GM18873 (cell line): ENCODE measurements around the gene KCTD21.
"Not testable (repeated sequence)": the region's sequence is repeated elsewhere in the genome, so short reads cannot be mapped to it uniquely, and the experiment has no call there.

Experiments
- ATAC-seq: cut with Tn5 transposase; IDR thresholded peaks from one replicate; pipeline ENCODE4 v1.9.1; 2021; ENCODE audit warnings: mild to moderate bottlenecking, moderate library complexity, moderate number of reproducible peaks; ENCODE audit not compliant: unreplicated experiment, low FRiP score

KCTD21 gene

DNA sequence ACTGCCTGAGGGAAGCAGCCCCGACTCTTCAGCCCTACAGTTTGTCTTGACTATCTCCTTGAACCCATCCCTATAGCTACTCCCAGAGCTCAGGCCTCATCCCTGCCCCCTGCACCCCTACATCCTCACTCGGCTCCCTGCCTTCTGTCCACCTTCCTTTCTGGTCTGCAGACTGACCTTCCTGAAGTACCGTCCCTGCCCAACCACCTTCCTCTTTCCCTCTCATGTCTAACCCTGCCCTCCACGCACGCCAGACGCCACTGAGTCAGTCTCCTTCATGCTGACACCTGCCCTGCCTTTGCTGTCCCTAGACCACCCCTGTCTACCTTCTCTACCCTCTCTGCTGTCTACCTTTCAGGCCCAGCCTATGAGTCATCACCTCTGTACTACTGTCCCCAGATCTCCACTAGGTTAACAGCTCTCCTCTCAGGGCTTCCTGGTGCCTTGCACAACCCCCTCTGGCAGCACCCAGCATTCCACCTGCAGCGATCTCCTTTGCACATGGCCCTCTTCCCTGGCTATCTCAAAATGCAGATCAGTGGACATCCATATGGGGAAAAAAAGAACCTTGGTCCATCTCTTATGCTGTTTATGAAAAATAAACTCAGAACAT, 8.9 kb downstream of the KCTD21 start:
- no peak for ATAC-seq

DNA sequence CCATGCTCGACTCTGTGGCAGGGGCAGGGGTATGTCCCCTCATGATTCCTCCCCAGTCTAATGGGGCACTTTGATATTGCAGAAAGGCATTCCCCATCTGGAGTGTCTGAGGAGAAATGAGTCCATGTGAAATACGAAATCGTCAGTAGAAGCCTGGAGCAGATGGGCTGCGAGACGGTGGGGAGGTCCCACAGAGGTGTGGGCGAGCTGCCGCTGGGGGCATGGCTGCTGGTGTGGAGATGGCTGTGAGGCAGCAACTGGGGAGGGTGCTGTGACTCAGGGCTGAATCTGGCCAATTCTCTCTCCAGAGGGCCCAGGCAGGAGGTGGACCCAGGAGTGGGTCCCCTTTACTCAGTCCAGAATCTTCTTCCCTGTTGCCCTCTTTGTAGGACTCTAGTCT, 11.2 kb downstream of the KCTD21 start:
- no peak for ATAC-seq

DNA sequence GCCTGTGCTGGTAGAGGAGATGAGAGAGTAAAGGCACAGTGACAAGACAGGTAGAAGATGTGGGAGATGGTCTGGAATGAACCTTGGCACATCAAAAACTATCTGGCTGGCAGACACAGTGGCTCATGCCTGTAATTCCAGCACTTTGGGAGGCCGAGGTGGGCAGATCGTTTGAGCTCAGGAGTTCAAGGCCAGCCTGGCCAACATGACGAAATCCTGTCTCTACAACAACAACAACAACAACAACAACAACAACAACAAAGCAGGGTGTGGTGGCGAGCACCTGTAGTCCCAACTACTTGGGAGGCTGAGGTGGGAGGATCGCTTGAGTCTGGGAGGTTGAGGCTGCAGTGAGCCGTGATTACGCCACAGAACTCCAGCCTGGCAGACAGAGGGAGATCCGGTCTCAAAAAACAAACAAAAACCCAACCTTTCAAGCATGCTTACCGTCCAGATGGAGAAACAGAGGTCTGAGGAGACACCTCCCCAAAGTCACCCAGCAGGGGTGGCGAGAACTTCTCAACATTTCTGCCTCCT, 11.8 kb downstream of the KCTD21 start:
- no peak for ATAC-seq

DNA sequence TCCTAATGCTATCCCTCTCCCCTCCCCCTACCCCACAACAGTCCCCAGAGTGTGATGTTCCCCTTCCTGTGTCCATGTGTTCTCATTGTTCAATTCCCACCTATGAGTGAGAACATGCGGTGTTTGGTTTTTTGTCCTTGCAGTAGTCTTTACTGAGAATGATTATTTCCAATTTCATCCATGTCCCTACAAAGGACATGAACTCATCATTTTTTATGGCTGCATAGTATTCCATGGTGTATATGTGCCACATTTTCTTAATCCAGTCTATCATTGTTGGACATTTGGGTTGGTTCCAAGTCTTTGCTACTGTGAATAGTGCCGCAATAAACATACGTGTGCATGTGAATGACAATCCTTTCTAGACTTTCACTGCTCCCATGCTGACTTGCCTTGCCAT, 12.6 kb downstream of the KCTD21 start:
- not testable (repeated sequence) for ATAC-seq

DNA sequence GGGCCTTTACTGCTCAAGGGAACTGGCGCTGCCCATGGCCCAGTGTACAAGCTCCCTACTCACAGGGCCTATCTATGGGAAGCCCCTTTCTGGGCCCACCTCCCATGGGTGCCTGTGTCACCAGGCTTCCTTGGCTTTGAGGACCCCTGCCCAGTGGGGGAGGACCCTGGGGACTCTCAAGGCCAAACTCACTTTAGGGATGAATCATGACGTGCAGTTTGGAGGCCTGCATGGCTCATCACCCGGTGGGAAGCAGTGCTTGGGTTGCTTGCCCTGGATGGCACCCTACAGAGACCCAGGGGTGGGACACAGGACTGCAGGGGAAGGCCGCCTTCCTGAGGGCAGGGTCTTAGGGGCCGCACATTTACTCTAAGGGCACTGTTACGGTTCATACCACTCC, 16.5 kb downstream of the KCTD21 start:
- ATAC-seq, result no peak

DNA sequence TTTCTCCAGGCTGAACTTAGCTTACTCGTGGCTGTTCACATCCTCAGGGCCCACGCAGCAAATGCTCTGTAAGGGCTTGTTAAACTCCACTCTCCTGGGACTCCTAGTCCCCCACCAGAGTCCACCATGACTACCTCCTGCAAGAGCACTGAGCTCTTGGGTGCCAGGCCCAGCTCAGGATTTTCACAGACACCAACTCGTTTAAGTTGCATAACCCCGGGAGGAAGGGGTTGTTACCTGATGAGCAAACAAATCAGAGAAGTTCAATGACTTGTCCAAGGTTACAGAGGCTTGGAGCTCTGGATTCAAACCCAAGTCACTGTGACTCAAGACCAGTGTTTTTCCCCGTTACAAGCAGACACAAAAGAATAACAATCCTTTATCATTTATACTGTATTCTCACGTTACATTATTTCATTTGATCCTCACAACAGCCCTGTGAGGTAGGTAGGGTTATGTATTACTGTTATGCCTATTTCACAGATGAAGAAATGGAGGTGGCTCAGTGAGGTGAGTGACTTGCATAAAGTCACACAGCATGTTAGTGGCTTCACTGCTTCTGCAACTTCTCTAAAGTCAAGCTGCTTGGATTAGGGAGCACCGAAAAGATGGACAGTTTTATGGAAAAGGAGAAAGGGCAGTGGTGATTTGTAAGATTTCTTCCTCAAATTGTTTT, 17.4 kb downstream of the KCTD21 start:
- ATAC-seq, result no peak

DNA sequence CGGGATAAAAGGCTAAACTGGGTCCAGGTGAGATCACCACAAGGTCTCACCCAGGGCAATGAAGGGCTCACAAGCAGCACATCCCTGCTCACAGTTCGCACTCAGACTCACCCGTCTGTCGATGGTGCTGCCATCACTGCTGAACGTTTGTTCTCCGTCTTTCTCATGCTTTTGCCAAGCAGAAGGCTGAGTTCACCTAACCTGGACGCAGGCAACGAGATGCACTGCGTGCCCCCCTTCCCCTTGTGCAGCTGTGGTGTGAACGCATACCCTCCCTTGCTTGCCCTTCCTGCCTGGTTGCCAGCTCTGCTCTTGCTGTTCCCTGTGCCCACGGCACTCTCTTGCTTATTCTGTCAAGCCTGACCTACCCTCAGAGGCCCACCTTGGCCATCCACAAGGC, 18.0 kb downstream of the KCTD21 start:
- no peak for ATAC-seq

DNA sequence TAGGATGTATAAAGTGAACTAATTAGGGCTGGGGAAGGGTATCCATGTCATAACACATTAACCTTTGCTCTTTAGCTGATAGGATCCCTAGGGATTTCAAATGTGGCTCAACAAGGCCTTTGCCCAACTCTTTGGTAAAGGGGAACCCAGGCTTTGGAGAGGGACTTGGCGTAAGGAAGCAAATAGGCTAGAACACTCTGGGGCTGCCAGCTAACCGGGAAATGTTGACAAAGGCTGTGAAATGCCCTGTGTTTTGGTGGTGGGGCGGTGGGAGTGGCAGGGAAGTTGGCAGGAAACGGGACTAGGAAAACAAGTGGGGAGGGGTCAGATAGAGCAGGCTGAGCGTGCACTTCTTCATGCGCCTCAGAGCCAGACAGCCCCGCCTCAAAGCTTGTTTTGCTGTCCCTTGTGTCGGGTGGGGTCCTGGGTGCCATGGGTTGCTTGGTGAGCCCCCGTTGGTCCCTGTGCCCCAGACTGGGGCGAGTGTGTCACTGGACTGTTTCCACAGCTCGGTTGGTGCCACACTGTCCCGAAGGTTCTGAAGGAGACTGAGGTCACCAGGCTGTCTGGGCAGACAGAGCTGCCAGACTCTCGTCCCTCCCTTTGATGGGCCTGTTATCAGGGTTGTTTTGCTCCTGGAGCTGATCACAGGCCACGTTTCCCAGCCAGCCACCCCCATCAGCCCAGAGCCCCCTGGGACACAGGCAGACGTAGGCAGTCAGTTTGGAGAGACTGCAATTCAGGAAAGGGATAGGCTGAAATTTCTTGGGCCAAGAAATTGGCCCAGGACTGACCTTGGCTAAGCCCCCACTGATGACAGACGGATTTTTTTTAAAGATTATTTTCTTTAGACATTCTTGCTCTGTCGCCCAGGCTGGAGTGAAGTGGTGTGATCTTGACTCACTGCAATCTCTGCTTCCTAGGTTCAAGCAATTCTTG, 19.6 kb downstream of the KCTD21 start:
- no peak for ATAC-seq

DNA sequence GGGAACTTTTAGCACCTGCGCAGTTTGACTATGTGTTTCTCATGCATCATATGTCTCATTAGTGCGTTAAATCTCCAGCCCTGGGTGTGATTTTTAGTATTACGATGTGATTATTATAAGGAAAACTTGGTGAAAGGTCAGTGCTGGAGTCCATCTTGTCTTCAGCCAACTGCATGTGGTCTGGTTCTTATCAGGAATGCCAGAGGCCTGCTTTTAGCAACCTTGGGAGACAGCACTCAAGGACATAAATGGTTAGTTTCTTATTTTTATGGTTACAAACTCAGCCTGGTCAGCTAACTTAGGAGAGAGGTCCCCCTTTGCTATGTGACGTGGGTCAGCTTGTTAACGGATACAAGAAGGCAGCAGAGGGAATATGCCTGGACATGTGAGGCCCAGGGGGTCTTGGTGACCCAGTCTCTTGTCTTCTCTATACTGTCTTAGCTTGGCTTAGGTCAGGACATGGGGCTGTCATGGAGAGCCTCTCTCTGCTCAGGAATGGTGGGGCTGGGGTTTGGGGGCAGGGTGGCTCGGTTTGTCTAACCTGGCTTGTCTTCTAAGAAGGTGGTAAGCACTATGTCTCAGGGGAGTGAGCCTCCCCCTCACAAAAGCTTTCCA, 21.5 kb downstream of the KCTD21 start:
- ATAC-seq, result no peak

DNA sequence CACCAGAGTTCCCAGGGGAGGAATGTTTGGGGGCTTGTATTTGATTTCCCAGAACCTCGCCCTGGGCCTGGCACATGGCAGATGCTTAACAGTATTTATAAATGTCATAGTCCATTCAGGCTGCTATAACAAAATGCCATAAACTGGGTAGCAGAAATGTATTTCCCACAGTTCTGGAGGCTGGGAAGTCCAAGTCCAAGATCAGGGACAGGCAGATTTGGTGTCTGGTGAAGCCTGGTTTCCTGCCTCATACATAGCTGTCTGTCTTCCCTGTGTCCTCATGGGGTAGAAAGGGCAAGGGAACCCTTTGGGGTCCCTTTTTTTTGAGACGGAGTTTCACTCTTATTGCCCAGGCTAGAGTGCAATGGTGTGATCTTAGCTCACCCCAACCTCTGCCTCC, 24.0 kb downstream of the KCTD21 start:
- ATAC-seq, result no peak

DNA sequence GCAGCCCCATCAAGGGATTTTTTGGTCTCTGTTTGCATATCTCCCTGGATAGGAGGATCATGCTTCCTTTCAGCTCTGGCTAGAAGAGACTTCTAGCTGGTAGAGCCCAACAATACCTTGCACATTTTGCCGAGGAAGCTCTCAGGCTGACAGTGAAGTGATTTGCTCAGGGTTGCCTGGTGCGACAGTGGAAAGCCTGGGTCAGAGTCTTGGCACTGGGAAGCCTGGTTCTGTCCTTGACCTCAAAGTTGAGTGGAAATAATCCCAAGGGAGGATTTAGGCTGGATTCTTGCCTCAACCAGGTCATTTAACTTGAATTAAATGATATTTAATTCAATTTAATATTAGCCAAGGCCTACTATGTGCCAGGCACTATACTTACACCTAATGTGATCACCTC, 24.6 kb downstream of the KCTD21 start:
- ATAC-seq, result no peak

DNA sequence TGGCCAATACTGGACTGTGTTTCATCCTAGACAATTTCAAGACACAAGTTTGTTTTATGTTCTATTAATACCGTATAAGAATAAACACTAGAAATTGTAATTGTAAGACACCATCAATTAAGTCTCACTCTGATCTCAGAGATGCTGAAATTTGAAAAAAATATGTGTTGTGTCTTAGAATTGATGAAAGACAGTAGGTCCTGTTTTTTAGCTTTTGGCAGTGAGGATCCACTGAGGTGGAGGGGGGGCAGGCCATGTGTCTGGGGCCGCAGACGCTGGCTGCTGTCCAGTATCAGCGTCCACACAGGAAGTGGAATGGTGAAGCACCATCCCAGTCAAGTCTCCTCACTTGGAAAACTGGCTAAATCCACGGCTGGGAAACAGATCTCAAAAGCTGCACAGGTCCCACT, 26.5 kb downstream of the KCTD21 start:
- ATAC-seq, result no peak

DNA sequence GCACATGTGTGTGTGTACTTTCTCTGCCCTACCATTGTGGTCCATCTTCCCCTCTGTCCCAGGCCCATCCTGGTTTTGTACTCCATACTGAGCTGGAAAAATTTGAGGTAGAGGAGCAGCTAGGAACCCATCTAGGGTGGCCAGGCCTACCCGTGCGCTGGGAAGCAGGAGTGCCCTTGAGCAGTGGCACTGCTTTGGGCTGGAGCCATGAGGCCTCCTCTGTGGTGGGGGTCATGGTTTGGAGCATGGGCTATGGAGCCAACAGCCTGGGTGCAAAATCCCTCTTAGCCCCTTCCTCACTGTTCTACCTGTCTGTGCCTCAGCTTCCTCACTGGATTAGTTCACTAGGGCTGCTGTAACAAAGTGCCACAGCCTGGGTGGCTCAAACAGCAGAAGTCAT, 27.1 kb downstream of the KCTD21 start:
- ATAC-seq, result no peak

DNA sequence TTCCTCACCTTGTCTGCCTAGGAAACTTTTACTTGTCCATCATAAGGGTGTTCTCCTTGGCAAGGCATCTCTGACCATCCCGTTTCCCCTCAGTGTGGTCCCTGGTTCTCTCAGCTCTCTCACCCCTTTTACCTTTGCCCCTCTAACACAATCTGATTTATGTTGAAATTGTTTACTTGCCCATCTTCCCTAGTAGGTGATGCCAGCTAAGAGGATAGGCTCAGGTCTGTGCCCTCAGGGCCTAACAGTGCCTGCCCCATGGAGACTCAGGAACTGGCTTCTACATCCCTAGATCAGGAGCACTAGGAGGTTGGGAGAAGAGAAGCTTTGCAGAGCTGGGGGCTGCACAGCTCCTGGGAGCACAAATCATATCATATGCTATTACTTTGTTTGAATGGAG, 27.9 kb downstream of the KCTD21 start:
- no peak for ATAC-seq

DNA sequence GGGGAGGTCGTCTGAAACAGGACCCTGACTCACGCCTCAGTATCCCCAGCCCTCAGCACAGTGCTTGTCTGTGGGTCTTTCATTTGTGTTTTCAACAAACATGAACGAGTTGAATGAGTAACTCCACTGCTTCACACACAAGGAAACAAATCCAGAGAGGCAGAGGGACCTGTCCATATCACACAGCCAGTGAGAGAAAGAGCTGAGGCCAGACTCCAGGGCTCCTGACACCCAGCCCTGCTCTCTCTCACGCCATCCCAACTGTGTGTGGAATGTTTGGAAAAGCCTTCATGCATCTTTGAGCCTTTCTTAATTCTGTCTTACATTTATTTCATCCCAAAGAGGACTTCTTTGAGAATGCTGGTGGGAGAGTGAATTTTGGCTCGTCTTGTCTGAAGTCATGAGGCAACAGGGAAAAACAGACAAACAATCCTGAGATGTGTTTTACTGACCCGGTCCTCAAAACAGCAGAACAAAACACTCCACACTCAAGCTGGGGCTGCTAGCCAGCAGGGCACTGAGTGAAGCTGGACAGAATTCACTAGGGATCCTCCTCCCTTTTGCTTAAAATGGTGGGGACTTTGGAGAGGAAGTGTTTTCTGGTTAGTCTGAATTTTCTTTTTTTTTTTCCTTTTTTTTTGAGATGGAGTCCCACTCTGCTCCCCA, 29.3 kb downstream of the KCTD21 start:
- ATAC-seq, result no peak

DNA sequence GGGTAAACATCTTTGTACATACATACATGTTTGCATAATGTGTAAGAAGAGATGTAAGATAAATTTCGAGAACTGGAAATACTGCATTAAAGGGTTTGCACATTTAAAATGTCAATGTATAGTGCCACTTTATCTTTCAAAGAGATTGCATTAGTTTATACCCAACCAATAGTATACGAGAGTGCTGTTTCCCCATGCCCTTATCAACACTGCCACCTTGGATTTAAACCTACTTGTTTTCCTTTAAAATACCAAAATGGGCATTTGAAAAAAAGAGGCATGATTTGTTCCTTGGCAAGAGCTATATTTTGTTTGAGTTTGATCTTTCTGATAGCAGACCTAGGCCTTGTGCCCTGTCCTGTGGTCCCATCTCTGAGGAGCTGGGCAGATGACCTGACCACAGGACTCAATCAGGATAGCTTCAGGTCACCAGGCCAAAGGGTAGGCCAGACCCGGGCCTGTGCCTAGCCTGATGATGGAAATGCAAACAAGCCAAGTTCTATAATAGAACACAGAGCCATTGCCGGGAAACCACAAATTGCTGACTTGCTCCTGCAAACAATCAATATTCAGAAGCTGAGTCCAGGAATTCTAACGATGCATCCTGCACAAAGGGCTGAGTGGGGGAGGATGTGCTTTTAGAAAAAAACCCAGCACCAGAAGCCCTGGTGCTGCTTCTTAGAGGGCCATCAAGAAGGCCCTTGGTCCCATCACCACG, 32.1 kb downstream of the KCTD21 start:
- no peak for ATAC-seq

DNA sequence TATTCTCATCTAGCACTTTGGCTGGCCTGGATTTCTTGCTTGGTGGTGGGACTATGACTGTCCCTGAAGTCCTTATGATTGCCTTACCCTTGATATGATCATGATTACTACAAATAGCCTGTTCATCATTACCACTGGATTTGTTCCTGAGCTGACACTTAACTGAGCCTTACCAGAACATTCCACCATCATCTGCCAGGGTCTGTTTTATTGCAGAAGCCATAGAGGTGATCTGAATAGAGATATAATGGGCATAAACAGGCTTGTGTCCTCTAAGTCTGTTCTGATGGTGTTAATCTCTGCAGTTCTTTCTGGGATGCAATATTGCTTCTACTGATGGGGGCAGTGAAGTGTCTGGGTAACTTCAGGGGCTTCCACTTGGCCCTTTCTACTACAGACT, 36.6 kb downstream of the KCTD21 start:
- no peak for ATAC-seq

DNA sequence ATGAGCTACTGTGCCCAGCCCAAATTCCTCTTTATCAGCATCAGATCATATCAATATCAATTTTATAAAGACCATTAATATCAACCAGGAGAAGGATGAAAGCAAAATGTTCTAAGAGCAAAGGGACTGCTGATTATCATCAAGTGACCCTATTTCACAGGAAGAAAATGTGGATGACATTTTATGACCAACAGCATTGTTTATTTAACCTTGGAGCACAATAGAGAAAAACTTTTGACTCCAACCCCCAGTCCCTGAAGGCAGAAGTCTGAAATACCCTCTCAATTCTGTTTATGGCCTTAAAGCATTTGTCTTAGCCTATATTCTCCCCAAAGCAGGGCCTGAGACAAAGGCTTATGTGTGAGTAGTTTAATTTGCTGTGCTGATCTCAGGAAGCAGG, 37.7 kb downstream of the KCTD21 start:
- no peak for ATAC-seq

DNA sequence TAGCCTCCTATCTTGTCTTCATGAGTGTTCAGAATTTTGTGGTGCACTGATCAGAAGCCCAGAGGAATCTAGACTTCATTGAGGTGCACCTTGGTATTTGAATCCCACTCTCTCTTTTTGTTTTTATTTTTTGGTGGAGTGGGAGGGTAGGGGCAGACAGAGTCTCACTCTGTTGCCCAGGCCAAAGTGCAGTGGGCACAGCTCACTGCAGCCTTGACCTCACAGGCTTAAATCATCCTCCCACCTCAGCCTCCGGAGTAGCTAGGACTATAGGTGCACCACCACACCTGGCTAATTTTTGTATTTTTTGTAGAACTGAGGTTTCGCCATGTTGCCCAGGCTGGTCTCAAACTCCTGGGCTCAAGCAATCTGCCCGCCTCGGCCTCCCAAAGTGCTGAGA, 38.1 kb downstream of the KCTD21 start:
- ATAC-seq, result no peak

DNA sequence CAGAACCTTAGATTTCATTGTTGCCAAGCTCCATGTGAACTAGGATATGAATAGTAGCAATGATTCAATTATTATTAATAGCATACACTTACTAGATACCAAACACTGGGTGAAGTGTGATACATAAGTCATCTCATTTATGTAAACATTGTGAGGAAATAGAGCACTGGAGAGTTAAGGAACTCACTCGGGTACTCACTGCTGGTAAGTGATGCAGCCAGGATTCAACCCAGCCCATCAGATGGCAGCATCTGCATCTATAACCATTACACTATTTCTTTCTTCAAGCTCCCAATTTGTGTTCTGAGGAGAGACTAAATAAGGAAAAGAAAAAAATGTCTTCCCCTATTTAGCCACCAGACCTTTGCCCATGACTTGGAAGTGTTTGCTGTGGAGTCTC, 38.8 kb downstream of the KCTD21 start:
- ATAC-seq, result no peak
